Smooth muscle cell (in vitro differentiated cells): ENCODE measurements around the gene PLEKHA5. TPM values are rescaled to one million over a fixed set of nuclear protein-coding genes. Genes with fewer than 3 reads are reported as not detected.

Experiments used
- DNase-seq: peaks from one replicate; lab custom pipeline; 2025; ENCODE audit not compliant: unreplicated experiment; lab: John Stamatoyannopoulos, UW
- H2AFZ ChIP-seq: fragments of 200-600 bp; sonication (generic); 2 replicates; pipeline ENCODE4 v1.6.0; 2016; ENCODE audit warnings: antibody characterized with exemption, low read depth, mild to moderate bottlenecking
- H3F3A ChIP-seq: fragments of 200-600 bp; sonication (generic); 2 replicates; pipeline ENCODE4 v1.6.0; 2017; ENCODE audit warnings: antibody characterized with exemption, low read depth
- H3K27ac ChIP-seq: fragments of 200-600 bp; sonication (generic); 2 replicates; pipeline ENCODE4 v1.5.1; 2016; ENCODE audit warnings: low read depth, mild to moderate bottlenecking
- H3K27me3 ChIP-seq: fragments of 200-600 bp; sonication (generic); 2 replicates; pipeline ENCODE4 v1.6.1; 2016; ENCODE audit warnings: low read depth, mild to moderate bottlenecking
- H3K36me3 ChIP-seq: fragments of 200-600 bp; sonication (generic); 2 replicates; pipeline ENCODE4 v1.5.1; 2016; ENCODE audit warnings: low read depth
- H3K4me1 ChIP-seq: fragments of 200-600 bp; sonication (generic); 2 replicates; pipeline ENCODE4 v1.5.1; 2016; ENCODE audit warnings: low read depth
- H3K4me2 ChIP-seq: fragments of 200-600 bp; sonication (generic); 2 replicates; pipeline ENCODE4 v1.6.0; 2016; ENCODE audit warnings: mild to moderate bottlenecking
- H3K4me3 ChIP-seq: fragments of 200-600 bp; sonication (generic); 2 replicates; pipeline ENCODE4 v1.5.1; 2016; ENCODE audit warnings: mild to moderate bottlenecking
- H3K79me2 ChIP-seq: fragments of 200-600 bp; sonication (generic); 2 replicates; pipeline ENCODE4 v1.6.0; 2016; ENCODE audit warnings: low read depth, mild to moderate bottlenecking
- H3K9ac ChIP-seq: fragments of 200-600 bp; sonication (generic); 2 replicates; pipeline ENCODE4 v1.6.0; 2016; ENCODE audit warnings: low read depth
- H3K9me3 ChIP-seq: fragments of 200-600 bp; sonication (generic); replicated peaks from 2 replicates; pipeline ENCODE4 v1.5.1; 2016; ENCODE audit warnings: low read depth
- H4K20me1 ChIP-seq: fragments of 200-600 bp; sonication (generic); 2 replicates; pipeline ENCODE4 v1.6.0; 2016; ENCODE audit warnings: low read depth
- CTCF ChIP-seq: fragments of 200-600 bp; sonication (generic); IDR thresholded peaks from 2 replicates; pipeline ENCODE4 v1.5.1; 2017; ENCODE audit warnings: borderline replicate concordance, mild to moderate bottlenecking, antibody characterized with exemption; ENCODE audit not compliant: insufficient read depth, poor library complexity, severe bottlenecking
- WGBS: methylation state at CpG from one replicate; pipeline ENCODE4 v1.1.7; 2016; ENCODE audit warnings: low lambda C conversion rate; 5-methylcytosine and 5-hydroxymethylcytosine counted together
- polyA plus RNA-seq: library from polyadenylated mRNA; unstranded; fragments of >200 nt; fragmentation: Nextera tagmentation; extraction: Ambion mirVana; gene quantifications from 2 replicates; pipeline ENCODE4 v1.2.1, GENCODE V29; 2016
- total RNA-seq: library from RNA; depleted of rRNA; stranded (reverse); fragments of >200 nt; gene quantifications from 2 replicates; pipeline ENCODE4 v1.2.3, GENCODE V29; 2014

PLEKHA5 gene
- total and polyA plus RNA-seq, 2 experiments from 2014 or later, result 21.4 to 43.1 TPM

- Histone ChIP-seq H3K4me3 (no peak overlapping the region), H2AFZ (peak overlapping the region; percentile 87), H3K9ac (no peak overlapping the region), H3K79me2 (no peaks in the 10 kb centered on the region), H3K4me2 (peak overlapping the region; percentile 40), H3K27me3 (no peaks in the 10 kb centered on the region), H3K36me3 (no peaks in the 10 kb centered on the region), H3K4me1 (peaks cover 13% of the 10 kb centered on the region), H3K9me3 (no peaks in the 10 kb centered on the region), H3F3A (no peaks in the 10 kb centered on the region), H3K27ac (peak overlapping the region; percentile 31), H4K20me1 (no peaks in the 10 kb centered on the region)
- no peak for DNase-seq
- TF ChIP-seq CTCF, result no peak
- 55% methylated on average over 6 of the region's 6 CpGs for WGBS
Observed at GRCh38 chr12:19410211-19410610, 280.7 kb downstream of the PLEKHA5 start.

- H4K20me1 ChIP-seq, result no peaks in the 10 kb centered on the region
- no peaks in the 10 kb centered on the region for H3F3A ChIP-seq
- H3K27me3 ChIP-seq, result no peaks in the 10 kb centered on the region
- peaks cover 13% of the 10 kb centered on the region for H3K4me1 ChIP-seq
- H3K4me2 ChIP-seq, result peak overlapping the region; percentile 12
- DNase-seq, result no peak
- no peaks in the 10 kb centered on the region for H3K9me3 ChIP-seq
- no peak for TF ChIP-seq CTCF
- H3K4me3 ChIP-seq, result no peak overlapping the region
- no peaks in the 10 kb centered on the region for H3K36me3 ChIP-seq
- no peak overlapping the region for H3K9ac ChIP-seq
- H3K27ac ChIP-seq, result no peak overlapping the region
- 35% methylated on average over 7 of the region's 7 CpGs for WGBS
- H3K79me2 ChIP-seq, result no peaks in the 10 kb centered on the region
- peak overlapping the region; percentile 87 for H2AFZ ChIP-seq
Observed at GRCh38 chr12:19410629-19411185, 281.2 kb downstream of the PLEKHA5 start.

GRCh38 chr12:19411234-19412204, 282.0 kb downstream of the PLEKHA5 start:
- Histone ChIP-seq H3K9me3 (no peaks in the 10 kb centered on the region), H2AFZ (peak overlapping the region; percentile 87), H3K79me2 (no peaks in the 10 kb centered on the region), H3K4me2 (no peak overlapping the region), H4K20me1 (no peaks in the 10 kb centered on the region), H3K4me1 (peaks cover 13% of the 10 kb centered on the region), H3K9ac (no peak overlapping the region), H3K27ac (no peak overlapping the region), H3K4me3 (no peak overlapping the region), H3K27me3 (no peaks in the 10 kb centered on the region), H3K36me3 (no peaks in the 10 kb centered on the region), H3F3A (no peaks in the 10 kb centered on the region)
- no peak for DNase-seq
- WGBS, result 80% methylated on average over 10 of the region's 10 CpGs
- TF ChIP-seq CTCF, result no peak
